Measurements from ENCODE around the gene CD38.

DNA sequence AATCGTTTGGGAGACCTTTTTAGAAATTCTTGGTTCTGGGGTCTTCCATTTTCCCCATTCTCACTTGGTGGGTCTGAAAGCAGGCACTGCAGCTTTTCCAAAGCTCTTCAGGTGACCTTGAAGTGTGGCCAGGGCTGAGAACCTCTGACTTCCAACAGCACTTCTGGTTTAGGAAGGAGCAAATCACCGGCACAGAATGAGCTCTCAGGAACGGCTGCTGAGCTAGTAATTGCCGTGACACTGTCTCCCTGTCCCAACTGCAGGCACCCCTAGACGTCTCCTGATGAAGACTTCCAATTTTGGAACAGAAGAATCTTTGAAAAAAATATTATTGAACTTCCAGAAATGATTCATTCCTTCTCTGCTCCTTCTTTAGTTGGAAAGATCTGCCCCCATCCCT lies 31.3 kb downstream of the CD38 start:
- TF ChIP-seq SIN3A (IDR thresholded peaks at IDR 0.05; ENCODE audit: borderline replicate concordance, insufficient read depth, low read length) (no peak), TAF1 (IDR thresholded peaks at IDR 0.05; ENCODE audit: borderline replicate concordance, insufficient read depth, low read length) (no peak)
- TF ChIP-seq, protein P1, sequence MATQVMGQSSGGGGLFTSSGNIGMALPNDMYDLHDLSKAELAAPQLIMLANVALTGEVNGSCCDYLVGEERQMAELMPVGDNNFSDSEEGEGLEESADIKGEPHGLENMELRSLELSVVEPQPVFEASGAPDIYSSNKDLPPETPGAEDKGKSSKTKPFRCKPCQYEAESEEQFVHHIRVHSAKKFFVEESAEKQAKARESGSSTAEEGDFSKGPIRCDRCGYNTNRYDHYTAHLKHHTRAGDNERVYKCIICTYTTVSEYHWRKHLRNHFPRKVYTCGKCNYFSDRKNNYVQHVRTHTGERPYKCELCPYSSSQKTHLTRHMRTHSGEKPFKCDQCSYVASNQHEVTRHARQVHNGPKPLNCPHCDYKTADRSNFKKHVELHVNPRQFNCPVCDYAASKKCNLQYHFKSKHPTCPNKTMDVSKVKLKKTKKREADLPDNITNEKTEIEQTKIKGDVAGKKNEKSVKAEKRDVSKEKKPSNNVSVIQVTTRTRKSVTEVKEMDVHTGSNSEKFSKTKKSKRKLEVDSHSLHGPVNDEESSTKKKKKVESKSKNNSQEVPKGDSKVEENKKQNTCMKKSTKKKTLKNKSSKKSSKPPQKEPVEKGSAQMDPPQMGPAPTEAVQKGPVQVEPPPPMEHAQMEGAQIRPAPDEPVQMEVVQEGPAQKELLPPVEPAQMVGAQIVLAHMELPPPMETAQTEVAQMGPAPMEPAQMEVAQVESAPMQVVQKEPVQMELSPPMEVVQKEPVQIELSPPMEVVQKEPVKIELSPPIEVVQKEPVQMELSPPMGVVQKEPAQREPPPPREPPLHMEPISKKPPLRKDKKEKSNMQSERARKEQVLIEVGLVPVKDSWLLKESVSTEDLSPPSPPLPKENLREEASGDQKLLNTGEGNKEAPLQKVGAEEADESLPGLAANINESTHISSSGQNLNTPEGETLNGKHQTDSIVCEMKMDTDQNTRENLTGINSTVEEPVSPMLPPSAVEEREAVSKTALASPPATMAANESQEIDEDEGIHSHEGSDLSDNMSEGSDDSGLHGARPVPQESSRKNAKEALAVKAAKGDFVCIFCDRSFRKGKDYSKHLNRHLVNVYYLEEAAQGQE (IDR thresholded peaks at IDR 0.05; ENCODE audit: insufficient read depth in 1 of 2, low read depth in 2 of 2, low read length in 2 of 2) = no peak

Measured in PFSK-1 (cell line).